Activated CD4-positive, alpha-beta T cell treated with anti-CD3 and anti-CD28 coated beads, Interleukin-2, amount 50 U/mL, for 4 hours (primary cell): ENCODE data around the gene CCP110.

Source experiments
- DNase-seq, 2 experiments: peaks; one replicate each; pipeline ENCODE4 v3.0.0-alpha.2; 2020

Gene CCP110

GRCh38 chr16:19523559-19524355 lies at the start of gene CCP110:
TSS of gene CCP110 (plus strand) at chr16:19523942. CDS start at chr16:19527882, 3,940 bp downstream.
- peak; percentile 93 to 94 for DNase-seq

DNA sequence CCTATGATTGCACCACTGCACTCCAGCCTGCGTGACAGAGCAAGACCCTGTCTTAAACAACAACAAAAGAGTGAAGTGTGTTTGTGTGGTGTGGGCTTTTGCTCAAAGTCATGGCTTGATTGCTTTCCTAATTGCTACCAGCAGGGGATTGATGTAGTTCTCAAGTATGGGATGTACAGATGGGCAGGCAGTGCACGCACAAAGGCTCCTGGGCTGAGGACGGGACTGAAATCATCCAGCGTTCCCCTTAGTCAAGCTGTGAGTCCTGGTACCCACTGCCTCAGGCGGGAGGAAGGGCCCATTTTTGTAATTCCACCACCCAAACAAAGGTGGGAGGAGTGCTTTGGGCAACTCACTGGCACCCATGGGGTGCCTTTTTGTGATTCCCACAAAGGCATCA lies 49.1 kb upstream of the CCP110 start:
- DNase-seq: no peak

DNA sequence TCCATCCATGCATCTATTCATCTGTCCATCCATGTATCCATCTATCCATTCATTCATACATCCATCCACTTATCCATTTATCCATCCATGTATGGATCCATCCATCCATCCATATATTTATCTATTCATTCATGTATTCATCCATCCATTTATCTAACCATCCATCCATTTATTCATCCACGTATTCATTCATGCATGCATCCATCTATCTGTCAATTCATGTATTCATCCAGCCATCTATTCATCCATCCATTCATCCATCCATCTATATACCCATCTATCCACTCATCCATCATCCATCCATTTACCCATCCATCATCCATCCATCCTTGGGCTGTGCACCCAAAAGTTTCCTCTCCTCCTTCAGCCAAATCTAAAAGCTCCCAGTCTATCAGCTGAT lies 45.2 kb upstream of the CCP110 start:
- no peak for DNase-seq

DNA sequence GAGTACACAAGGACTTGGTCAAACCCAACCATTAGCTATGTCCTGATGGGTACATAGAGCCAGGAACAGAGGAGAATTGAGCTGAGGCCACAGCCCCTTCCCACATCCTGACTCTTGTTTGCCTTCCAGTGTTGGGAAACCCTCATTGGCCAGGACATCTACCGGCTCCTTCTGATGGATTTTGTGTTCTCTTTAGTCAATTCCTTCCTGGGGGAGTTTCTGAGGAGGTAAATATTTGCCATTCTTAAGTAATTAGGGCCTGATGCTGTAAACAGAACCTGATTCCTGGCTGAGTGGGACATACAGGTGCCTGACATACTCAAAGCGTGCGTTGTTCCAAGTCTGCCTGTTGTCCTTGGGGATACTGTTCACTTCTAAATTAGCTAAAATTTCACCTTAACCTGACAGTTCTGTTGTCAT lies 44.4 kb upstream of the CCP110 start:
- no peak for DNase-seq

GRCh38 chr16:19481296-19481695 lies 42.4 kb upstream of the CCP110 start:
- DNase-seq: no peak

DNA sequence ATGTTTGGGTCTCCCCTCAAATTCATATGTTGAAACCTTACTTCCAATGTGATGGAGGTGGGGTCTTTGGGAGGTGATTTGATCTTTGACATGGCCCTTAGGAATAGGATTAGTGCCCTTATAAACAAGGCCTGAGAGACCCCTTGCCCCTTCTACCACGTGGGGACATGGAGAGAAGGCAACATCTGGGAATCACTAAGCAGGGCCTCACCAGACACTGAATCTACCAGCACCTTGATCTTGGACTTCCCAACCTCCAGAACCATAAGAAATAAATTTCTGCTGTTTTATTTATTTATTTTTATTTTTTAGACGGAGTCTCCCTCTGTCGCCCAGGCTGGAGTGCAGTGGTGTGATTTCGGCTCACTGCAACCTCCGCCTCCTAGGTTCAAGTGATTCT lies 42.0 kb upstream of the CCP110 start:
- DNase-seq: no peak

DNA sequence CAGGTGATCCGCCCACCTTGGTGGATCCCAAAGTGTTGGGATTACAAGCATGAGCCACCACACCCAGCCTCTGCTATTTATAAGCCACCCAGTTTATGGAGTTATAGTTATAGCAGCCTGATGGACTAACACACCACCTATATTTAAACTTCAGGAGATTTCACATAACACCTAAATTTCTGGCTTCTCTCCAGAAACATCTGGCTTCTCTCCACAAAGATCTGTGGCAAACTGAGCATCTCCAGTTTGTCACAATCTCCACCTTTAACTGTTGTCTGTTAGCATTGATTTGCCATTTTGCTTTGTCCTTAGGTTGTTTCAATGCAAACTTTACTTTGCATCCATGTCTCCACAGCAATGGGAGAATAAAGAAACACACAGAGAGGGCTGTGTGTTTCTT lies 41.5 kb upstream of the CCP110 start:
- DNase-seq: no peak

DNA sequence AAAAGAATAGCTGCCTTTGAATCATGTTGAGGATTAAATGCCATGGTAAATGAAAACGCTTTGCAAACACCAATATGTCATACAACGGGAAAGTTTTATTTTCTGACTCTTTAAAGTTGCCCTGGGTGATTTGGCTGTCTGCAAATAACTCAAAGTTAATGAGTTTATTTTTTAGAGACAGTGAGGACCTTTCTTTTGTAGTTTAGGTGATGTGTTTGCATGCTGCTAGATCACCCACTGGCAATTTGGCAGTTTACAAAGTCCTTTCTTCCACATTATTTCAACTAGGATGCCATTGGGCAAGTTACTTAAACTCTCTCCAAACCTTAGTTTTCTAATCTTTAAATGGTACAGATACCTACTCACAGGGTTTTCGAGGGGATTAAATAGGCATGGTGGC lies 39.6 kb upstream of the CCP110 start:
- no peak for DNase-seq

- no peak for DNase-seq
Observed at GRCh38 chr16:19485611-19486010, 38.1 kb upstream of the CCP110 start.

GRCh38 chr16:19486051-19486450 lies 37.7 kb upstream of the CCP110 start:
- DNase-seq: no peak

DNA sequence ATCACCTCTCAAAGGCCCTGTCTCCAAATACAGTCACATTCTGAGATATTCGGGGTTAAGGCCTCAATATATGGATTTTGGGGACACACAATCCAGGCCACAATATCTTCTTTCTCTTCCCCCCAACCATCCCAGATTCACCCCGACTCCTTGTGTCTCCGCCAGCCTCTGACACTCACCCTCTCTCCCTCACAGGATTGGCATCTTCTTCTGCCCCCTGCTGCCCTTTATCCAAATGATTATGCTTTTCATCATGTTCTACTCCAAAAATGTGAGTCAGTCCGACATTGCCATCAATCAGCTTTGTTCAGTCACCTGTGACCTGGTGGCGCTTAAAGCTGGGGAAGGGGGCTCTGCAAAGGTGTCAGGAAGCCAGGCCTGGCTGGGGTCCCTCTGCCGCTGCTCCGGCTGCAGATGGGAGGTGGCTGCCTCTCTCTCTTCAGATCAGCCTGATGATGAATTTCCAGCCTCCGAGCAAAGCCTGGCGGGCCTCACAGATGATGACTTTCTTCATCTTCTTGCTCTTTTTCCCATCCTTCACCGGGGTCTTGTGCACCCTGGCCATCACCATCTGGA lies 36.9 kb upstream of the CCP110 start:
- DNase-seq: no peak

DNA sequence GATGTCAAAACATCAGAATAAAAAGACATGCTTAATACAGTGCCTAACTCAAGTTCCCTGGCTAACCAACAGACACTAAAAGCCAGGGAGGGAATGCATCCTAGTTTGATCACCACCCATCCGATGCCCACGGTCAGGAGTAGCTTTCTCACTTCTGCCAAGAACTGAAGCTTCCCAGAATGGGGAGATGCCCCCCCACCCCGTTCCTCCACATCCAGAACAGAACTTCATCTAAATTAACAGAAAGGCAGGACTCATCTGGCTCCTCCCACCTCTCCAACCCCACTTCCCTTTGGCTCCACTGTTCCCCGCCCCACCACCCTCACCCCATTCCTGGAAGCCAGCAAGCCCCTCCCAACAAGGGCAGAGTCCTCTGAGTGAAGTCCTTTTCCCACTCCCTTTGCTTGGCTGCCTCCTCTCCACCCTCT lies 35.5 kb upstream of the CCP110 start:
- DNase-seq: no peak

DNA sequence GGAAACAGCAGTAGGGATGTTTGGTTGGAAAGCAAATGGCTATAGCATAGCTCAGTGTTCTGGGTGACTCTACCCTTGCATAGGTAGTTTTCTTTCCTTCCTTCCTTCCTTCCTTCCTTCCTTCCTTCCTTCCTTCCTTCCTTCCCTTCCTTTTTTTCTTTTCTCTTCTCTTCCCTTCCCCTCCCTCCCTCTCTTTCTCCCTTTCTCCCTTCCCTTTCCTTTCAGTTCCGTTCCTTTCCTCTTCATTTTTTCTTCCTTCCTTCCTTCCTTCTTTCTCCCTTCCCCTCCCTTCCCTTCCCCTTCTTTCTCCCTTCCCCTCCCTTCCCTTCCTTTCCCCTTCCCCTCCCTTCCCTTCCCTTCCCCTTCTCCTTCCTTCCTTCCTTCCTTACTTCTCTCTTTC lies 33.1 kb upstream of the CCP110 start:
- no peak for DNase-seq

DNA sequence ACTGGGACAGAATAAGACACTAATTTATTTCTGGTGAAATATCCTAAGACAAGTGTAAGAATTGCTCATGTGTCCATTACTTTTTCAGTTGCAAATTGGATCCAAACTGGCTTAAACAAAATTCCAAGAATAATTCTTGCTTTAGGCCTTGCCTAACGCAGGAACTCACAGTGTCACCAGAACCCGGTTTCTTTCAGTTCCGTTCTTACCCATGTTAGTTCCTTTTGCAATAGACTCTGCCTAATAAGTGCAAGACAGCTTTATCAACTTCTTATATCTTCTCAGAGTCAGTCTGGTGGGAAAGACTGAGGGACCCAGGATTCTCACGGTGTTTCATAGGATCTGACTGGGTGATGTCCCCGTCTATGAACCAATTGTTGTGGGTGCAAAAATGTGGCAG lies 26.6 kb upstream of the CCP110 start:
- DNase-seq: no peak

GRCh38 chr16:19499006-19499405 lies 24.7 kb upstream of the CCP110 start:
- DNase-seq: no peak

- no peak for DNase-seq
Observed at GRCh38 chr16:19499481-19499880, 24.3 kb upstream of the CCP110 start.

DNA sequence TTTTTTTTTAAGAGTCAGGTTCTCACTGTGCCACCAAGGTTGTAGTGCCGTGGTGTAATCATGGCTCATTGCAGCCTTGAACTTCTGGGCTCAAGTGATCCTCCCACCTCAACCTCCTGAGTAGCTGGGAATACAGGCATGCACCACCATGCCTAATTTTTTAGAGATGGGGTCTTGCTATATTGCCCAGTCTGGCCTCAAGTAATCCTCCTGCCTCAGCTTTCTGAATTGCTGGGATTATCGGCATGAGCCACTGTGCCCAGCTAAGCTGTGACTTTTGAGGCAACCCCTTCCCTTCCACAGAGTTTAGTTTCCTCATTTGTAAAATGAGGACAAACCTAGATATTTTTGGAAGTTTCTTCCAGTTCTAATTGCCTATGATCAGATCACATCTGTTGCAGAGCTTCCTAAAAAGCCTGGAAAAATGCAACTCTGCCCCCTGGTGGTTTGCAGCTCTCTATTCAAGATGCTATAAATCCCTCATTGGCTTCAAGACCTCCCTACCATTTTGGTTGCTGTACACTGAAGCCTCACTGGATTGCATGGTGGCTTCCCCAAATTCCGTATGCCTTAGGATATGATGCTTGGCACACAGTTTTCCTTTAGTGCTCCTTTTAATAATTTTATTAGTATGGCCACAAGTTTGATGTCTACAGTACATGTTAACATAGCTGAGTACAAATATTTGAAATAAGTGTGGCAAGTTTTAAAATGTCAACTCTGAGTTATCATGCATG lies 21.2 kb upstream of the CCP110 start:
- peak; percentile 53 to 57 for DNase-seq

GRCh38 chr16:19503461-19504075 lies 20.2 kb upstream of the CCP110 start:
- DNase-seq: no peak

GRCh38 chr16:19505600-19506303 lies 18.0 kb upstream of the CCP110 start:
- DNase-seq: no peak

- no peak for DNase-seq
Observed at GRCh38 chr16:19506965-19507364, 16.8 kb upstream of the CCP110 start.

DNA sequence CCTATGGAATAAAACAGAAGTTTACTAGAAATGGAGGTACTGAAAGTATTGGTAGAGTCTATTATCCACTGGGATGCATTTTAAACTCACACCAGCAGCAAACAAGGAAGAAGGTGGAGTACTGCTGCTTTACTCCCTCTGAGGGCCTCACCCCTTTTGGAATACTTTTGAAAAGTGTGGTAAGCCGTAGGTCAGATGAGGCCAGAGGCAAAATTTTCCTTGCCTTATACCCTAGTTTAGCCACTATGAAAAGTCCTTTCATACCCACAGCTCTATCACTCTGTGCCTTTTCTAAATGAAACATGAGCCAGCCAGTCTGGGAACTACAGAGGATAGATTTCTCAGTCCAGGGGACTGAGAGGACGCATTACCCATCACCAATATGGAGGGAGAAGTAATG lies 15.9 kb upstream of the CCP110 start:
- no peak for DNase-seq

DNA sequence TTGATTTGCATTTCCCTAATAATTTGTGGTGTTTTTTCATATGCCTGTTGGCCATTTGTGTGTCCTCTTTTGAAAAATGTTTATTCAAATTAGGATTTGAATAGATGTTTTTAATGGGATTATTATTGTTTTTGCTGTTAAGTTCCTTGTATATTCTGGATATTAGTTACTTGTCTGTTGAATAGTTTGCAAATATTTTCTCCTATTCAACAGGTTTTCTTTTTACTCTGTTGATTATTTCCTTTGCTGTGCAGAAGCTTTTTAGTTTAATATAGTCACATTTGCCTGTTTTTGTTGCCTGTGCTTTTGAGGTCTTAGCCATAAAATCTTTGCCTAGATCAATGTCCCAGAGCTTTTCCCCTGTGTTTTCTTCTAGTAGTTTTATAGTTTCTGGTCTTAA lies 11.4 kb upstream of the CCP110 start:
- DNase-seq: no peak
